HUES64 (cell line): ENCODE data around the gene HRH2.

ENCODE experiments used
- H3K27ac ChIP-seq: 2 replicates; pipeline ENCODE4 v1.7.0; 2013; ENCODE audit warnings: low read depth, low read length, inconsistent platforms
- H3K27me3 ChIP-seq: 2 replicates; pipeline ENCODE4 v1.6.1; 2013; ENCODE audit warnings: mild to moderate bottlenecking, low read length; ENCODE audit not compliant: insufficient read depth
- H3K36me3 ChIP-seq: 2 replicates; pipeline ENCODE4 v1.6.1; 2013; ENCODE audit warnings: mild to moderate bottlenecking, low read length; ENCODE audit not compliant: insufficient read depth
- H3K4me1 ChIP-seq: 2 replicates; pipeline ENCODE4 v1.6.1; 2013; ENCODE audit warnings: mild to moderate bottlenecking, low read length, moderate library complexity; ENCODE audit not compliant: insufficient read depth
- H3K4me3 ChIP-seq: 2 replicates; pipeline ENCODE4 v1.5.1; 2013; ENCODE audit warnings: mild to moderate bottlenecking, low read length, moderate library complexity
- H3K9ac ChIP-seq: 2 replicates; pipeline ENCODE4 v1.6.1; 2013; ENCODE audit warnings: mild to moderate bottlenecking, low read depth, low read length
- H3K9me3 ChIP-seq: 2 replicates; pipeline ENCODE4 v1.6.1; 2013; ENCODE audit warnings: low read depth, low read length; ENCODE audit not compliant: insufficient read depth
- WGBS: fragments of 150-250, 120-280 bp; methylation state at CpG from one replicate; pipeline ENCODE4 v1.1.7; 2013; ENCODE audit warnings: missing lambda C conversion rate; 5-methylcytosine and 5-hydroxymethylcytosine counted together

The HRH2 gene

GRCh38 chr5:175623088-175623487 lies 34.8 kb upstream of the HRH2 start:
- H3K27ac ChIP-seq = no peak overlapping the region
- no peaks in the 10 kb centered on the region for H3K36me3 ChIP-seq
- no peaks in the 10 kb centered on the region for H3K4me1 ChIP-seq
- peaks cover 24% of the 10 kb centered on the region for H3K9me3 ChIP-seq
- no peak overlapping the region for H3K4me3 ChIP-seq
- H3K9ac ChIP-seq = no peak overlapping the region
- WGBS = 86% methylated on average over 6 of the region's 7 CpGs
- no peaks in the 10 kb centered on the region for H3K27me3 ChIP-seq

GRCh38 chr5:175624316-175624715 lies 33.6 kb upstream of the HRH2 start:
- H3K27ac ChIP-seq = no peak overlapping the region
- no peaks in the 10 kb centered on the region for H3K36me3 ChIP-seq
- no peaks in the 10 kb centered on the region for H3K4me1 ChIP-seq
- H3K9ac ChIP-seq = no peak overlapping the region
- 87% methylated on average over 3 of the region's 3 CpGs for WGBS
- peaks cover 24% of the 10 kb centered on the region for H3K9me3 ChIP-seq
- H3K4me3 ChIP-seq = no peak overlapping the region
- H3K27me3 ChIP-seq = no peaks in the 10 kb centered on the region

- peaks cover 20% of the 10 kb centered on the region for H3K9me3 ChIP-seq
- no peak overlapping the region for H3K4me3 ChIP-seq
- WGBS = 87% methylated on average over 5 of the region's 5 CpGs
- H3K9ac ChIP-seq = no peak overlapping the region
- no peak overlapping the region for H3K27ac ChIP-seq
- H3K27me3 ChIP-seq = no peaks in the 10 kb centered on the region
- no peaks in the 10 kb centered on the region for H3K36me3 ChIP-seq
- no peaks in the 10 kb centered on the region for H3K4me1 ChIP-seq
Observed at GRCh38 chr5:175627005-175627404, 30.9 kb upstream of the HRH2 start.

GRCh38 chr5:175627739-175628138 lies 30.1 kb upstream of the HRH2 start:
- H3K9me3 ChIP-seq = peaks cover 13% of the 10 kb centered on the region; the same call in 1 of the 2 replicates

GRCh38 chr5:175628668-175629067 lies 29.2 kb upstream of the HRH2 start:
- Histone ChIP-seq H3K4me3 (no peak overlapping the region), H3K27ac (no peak overlapping the region), H3K36me3 (no peaks in the 10 kb centered on the region), H3K9me3 (peaks cover 6% of the 10 kb centered on the region; the same call in 1 of the 2 replicates), H3K4me1 (peaks cover 4% of the 10 kb centered on the region; the same call in 1 of the 2 replicates), H3K27me3 (no peaks in the 10 kb centered on the region), H3K9ac (no peak overlapping the region)
- 91% methylated on average over 8 of the region's 8 CpGs for WGBS

More at GRCh38 chr5:175627739-175628138, 30.1 kb upstream of the HRH2 start:
- no peaks in the 10 kb centered on the region for H3K36me3 ChIP-seq
- no peak overlapping the region for H3K9ac ChIP-seq
- H3K4me3 ChIP-seq = no peak overlapping the region
- no peaks in the 10 kb centered on the region for H3K4me1 ChIP-seq
- no peaks in the 10 kb centered on the region for H3K27me3 ChIP-seq
- H3K27ac ChIP-seq = no peak overlapping the region
- WGBS = 89% methylated on average over 4 of the region's 4 CpGs

GRCh38 chr5:175629261-175629660 lies 28.6 kb upstream of the HRH2 start:
- peaks cover 6% of the 10 kb centered on the region; the same call in 1 of the 2 replicates for H3K9me3 ChIP-seq
- no peaks in the 10 kb centered on the region for H3K36me3 ChIP-seq
- 92% methylated on average over 6 of the region's 6 CpGs for WGBS

GRCh38 chr5:175629793-175630192 lies 28.1 kb upstream of the HRH2 start:
- H3K9me3 ChIP-seq = peaks cover 6% of the 10 kb centered on the region; the same call in 1 of the 2 replicates
- no peak overlapping the region for H3K9ac ChIP-seq
- H3K4me1 ChIP-seq = peaks cover 4% of the 10 kb centered on the region; the same call in 1 of the 2 replicates
- H3K4me3 ChIP-seq = no peak overlapping the region
- H3K36me3 ChIP-seq = no peaks in the 10 kb centered on the region
- 94% methylated on average over 1 of the region's 1 CpG for WGBS
- no peaks in the 10 kb centered on the region for H3K27me3 ChIP-seq
- no peak overlapping the region for H3K27ac ChIP-seq

More at GRCh38 chr5:175629261-175629660, 28.6 kb upstream of the HRH2 start:
- Histone ChIP-seq H3K27ac (no peak overlapping the region), H3K9ac (no peak overlapping the region), H3K4me3 (no peak overlapping the region), H3K27me3 (no peaks in the 10 kb centered on the region), H3K4me1 (peaks cover 4% of the 10 kb centered on the region; the same call in 1 of the 2 replicates)

GRCh38 chr5:175635854-175636584 lies 21.9 kb upstream of the HRH2 start:
- H3K27me3 ChIP-seq = no peaks in the 10 kb centered on the region

GRCh38 chr5:175638305-175638704 lies 19.6 kb upstream of the HRH2 start:
- Histone ChIP-seq H3K4me1 (peaks cover 17% of the 10 kb centered on the region), H3K4me3 (no peak overlapping the region), H3K27me3 (no peaks in the 10 kb centered on the region), H3K36me3 (no peaks in the 10 kb centered on the region), H3K27ac (no peak overlapping the region), H3K9me3 (no peaks in the 10 kb centered on the region), H3K9ac (no peak overlapping the region)
- 62% methylated on average over 6 of the region's 6 CpGs for WGBS

More at GRCh38 chr5:175635854-175636584, 21.9 kb upstream of the HRH2 start:
- no peak overlapping the region for H3K9ac ChIP-seq
- peaks cover 17% of the 10 kb centered on the region for H3K4me1 ChIP-seq
- H3K4me3 ChIP-seq = no peak overlapping the region
- no peak overlapping the region for H3K27ac ChIP-seq
- H3K36me3 ChIP-seq = no peaks in the 10 kb centered on the region
- WGBS = 88% methylated on average over 5 of the region's 7 CpGs
- no peaks in the 10 kb centered on the region for H3K9me3 ChIP-seq

- peaks cover 14% of the 10 kb centered on the region for H3K4me1 ChIP-seq
- H3K9me3 ChIP-seq = no peaks in the 10 kb centered on the region
- 64% methylated on average over 9 of the region's 9 CpGs for WGBS
- no peak overlapping the region for H3K27ac ChIP-seq
- no peaks in the 10 kb centered on the region for H3K36me3 ChIP-seq
- no peaks in the 10 kb centered on the region for H3K27me3 ChIP-seq
- H3K4me3 ChIP-seq = no peak overlapping the region
- no peak overlapping the region for H3K9ac ChIP-seq
Observed at GRCh38 chr5:175640106-175640775, 17.6 kb upstream of the HRH2 start.

GRCh38 chr5:175642998-175643397 lies 14.9 kb upstream of the HRH2 start:
- no peaks in the 10 kb centered on the region for H3K27me3 ChIP-seq
- H3K4me3 ChIP-seq = no peak overlapping the region
- H3K9me3 ChIP-seq = peaks cover 14% of the 10 kb centered on the region
- H3K36me3 ChIP-seq = no peaks in the 10 kb centered on the region
- H3K27ac ChIP-seq = no peak overlapping the region
- H3K4me1 ChIP-seq = peaks cover 11% of the 10 kb centered on the region
- WGBS = 93% methylated on average over 4 of the region's 4 CpGs
- H3K9ac ChIP-seq = no peak overlapping the region
